ENCODE results near the gene CCDC85C. TPM values are rescaled to one million over a fixed set of nuclear protein-coding genes. Genes with fewer than 3 reads are reported as not detected.

The CCDC85C gene
- total and polyA plus RNA-seq, 2 of the 8 experiments (the other 6 are each of a cell fraction or from before 2014, with no cell fraction given): 16.8 to 35.8 TPM

GRCh38 chr14:99461411-99462085, 142.5 kb downstream of the CCDC85C start (continued):
- TF ChIP-seq CREB1 (IDR thresholded peaks at IDR 0.05) (no peak), BCL11A (IDR thresholded peaks at IDR 0.05; ENCODE audit: low read depth in 2 of 2, low read length in 2 of 2) (no peak), JUN (IDR thresholded peaks at IDR 0.05; ENCODE audit: low read depth, low read length) (no peak), CHD1 (IDR thresholded peaks at IDR 0.05; ENCODE audit: low read depth, low read length) (no peak), ASH2L (IDR thresholded peaks at IDR 0.05; ENCODE audit: low read length) (no peak)

All from H1 (cell line).